HG03039 (cell line): Measurements from ENCODE around the gene TNNC1.

Source experiments
- ATAC-seq: cut with Tn5 transposase; IDR thresholded peaks from one replicate; pipeline ENCODE4 v1.9.1; 2021; ENCODE audit warnings: mild to moderate bottlenecking, moderate library complexity; ENCODE audit not compliant: unreplicated experiment

The TNNC1 gene

GRCh38 chr3:52432225-52432624, 21.6 kb downstream of the TNNC1 start:
- no peak for ATAC-seq

DNA sequence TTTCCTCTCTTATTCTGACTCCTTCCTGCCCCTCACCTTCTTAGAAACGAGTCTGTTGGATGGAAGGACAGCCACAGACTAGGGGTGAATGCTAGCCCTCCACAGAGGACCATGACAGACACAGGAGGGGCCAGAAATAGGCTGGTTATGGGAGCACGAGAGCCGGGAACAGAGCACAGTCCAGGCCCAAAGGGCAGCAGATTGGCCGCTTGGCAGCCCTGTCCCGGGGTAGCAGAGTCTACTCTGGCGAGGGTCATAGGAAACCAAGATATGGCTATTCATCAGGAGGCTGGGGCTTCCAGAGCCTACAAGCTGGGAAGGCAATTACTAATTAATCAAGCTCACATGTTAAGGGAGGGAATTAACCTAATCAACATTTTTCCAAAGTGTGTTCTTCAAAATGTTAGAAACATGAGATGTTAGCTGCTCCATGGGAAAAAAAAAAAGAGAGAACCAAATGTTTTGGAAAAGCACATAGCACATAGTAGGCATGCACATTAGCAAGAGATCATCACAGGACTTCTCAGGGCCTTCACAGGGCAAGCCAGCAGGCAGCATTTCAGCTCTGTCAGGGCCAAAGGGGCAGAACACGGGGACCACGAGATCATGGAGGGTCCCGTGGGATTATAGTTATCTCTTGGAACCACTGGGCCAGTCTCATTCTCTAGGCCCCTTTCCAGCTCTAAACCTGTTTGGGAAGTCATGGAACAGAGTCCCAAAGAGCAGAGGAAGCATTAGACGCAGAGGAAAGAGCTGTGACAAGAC, 22.2 kb downstream of the TNNC1 start:
- no peak for ATAC-seq

DNA sequence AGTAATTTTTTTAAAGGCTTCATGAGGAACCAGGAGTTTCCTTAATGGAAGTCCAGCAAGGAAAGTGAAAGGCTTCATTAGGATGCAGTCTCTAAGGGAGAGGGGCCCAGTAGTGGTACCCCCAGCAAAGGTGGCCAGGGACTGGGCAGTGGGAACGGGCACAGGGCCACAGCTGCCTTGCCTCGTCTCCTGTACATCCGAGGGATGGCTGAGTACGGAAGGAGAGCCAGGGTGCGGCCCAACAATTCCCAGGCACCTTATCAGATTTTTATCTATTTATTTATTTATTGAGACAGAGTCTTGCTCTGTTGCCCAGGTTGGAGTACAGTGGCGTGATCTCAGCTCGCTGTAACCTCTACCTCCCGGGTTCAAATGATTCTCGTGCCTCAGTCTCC, 23.4 kb downstream of the TNNC1 start:
- ATAC-seq = no peak

DNA sequence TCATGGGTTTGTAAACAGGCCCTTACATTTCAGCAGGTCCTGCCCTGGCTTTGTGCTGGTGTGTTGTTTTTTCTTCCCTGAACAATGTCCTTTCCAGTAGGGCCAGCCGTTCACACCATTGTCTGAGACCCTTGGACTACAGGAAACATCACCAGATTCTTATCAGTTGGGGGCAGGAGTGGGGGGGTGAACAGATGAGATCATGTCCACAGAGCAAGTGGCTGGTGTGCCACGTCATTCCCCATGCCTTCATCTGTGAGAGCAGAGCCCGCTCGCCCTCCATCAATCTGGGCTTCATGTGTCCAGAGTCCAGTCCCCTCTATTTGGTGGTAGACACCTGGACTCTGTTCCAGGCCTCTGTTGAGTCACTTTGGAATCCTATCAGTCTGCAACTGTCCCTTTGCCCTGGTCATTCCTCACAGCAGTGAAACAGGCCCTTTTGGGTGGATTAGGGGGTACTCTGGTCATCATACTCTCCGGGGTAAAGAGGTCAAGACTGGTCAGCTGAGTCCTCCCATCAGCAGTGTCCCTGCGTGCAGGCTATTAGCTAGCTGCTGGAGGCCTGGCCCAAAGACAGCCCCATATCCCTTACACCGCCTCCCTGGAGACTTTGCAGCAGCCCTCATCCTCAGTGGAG, 23.9 kb downstream of the TNNC1 start:
- ATAC-seq = no peak

GRCh38 chr3:52429031-52429430, 24.8 kb downstream of the TNNC1 start:
- ATAC-seq = no peak

- ATAC-seq = no peak
Measured at GRCh38 chr3:52428151-52429005, 25.5 kb downstream of the TNNC1 start.

- ATAC-seq = no peak
Measured at GRCh38 chr3:52423173-52423572, 30.7 kb downstream of the TNNC1 start.

DNA sequence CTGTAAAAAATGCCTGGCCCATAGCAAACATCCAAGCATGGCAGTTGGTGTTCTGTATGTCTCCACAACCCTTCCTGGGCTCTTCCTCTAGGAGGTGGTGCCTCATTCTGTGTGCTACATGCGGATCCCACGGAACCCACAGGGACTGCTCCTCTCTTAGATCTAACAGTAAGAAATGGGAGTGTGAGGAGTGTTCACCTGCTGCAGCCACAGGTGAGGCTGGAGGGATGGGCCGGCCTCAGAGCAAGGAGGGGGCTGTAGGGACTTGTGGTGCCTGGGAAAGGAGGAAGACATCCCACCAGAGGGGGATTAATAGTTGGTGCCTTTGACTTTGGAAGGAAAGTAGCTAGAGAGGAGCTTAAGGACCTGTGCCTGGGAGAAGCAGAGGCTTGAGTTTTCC, 31.2 kb downstream of the TNNC1 start:
- ATAC-seq = no peak

- no peak for ATAC-seq
Measured at GRCh38 chr3:52420388-52420787, 33.5 kb downstream of the TNNC1 start.

GRCh38 chr3:52415800-52416199, 38.0 kb downstream of the TNNC1 start:
- ATAC-seq = no peak

- no peak for ATAC-seq
Measured at GRCh38 chr3:52408466-52408865, 45.4 kb downstream of the TNNC1 start.

GRCh38 chr3:52407779-52408178, 46.1 kb downstream of the TNNC1 start:
- ATAC-seq = no peak

DNA sequence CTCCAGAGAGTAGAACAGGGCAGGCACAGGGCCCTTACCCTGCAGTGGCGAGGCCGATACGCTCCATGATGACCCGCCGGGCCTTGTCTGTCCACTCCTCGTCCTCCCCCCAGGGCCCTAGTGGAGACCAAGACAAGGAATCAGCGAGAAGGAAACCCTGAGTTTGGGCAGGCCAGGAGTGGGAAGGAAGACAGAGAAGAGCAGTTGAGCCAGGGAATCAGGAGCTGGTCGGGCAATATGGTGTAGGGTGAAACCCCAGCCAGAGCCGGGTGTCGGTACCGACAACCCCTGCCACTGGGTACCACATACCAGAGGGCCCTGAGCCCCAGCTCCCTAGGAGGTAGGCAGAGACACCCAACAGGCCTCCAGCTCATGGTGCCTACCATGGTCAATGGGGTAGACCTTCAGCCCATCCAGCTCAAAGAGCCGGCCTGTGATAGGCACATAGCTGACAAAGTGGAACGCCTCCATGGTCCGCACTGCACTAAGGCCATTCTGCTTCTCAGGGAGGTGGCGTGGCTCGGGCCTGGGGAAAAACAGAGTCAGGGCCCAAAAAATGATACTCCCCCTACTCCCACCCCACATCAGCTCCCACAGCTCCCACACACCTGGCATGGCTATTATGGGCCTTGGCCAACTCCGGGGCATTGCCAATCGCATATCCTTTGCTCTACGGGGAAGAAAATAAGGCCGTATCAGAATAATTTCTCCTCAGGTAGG, 46.9 kb downstream of the TNNC1 start:
- ATAC-seq = no peak

DNA sequence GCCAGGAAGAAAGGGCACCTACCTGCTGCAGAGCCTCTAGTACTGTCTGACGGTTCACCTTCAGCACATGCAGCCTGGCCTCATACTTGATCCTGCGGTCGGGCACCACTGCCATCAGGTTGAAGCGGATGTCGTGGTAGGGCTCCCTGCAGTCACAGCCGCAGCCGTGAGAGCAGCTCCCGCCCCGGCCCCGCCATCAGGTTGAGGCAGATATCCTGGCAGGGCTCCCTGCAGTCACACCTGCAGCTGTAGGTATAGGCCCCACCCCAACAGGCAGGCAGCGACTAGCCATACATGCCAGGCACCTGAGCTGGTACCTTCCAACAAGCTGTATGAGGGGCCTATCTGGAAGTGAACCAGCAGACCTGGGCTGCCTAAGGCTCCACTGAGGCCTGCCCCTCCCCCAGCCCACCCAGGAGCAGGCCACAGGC, 47.6 kb downstream of the TNNC1 start:
- ATAC-seq = no peak

DNA sequence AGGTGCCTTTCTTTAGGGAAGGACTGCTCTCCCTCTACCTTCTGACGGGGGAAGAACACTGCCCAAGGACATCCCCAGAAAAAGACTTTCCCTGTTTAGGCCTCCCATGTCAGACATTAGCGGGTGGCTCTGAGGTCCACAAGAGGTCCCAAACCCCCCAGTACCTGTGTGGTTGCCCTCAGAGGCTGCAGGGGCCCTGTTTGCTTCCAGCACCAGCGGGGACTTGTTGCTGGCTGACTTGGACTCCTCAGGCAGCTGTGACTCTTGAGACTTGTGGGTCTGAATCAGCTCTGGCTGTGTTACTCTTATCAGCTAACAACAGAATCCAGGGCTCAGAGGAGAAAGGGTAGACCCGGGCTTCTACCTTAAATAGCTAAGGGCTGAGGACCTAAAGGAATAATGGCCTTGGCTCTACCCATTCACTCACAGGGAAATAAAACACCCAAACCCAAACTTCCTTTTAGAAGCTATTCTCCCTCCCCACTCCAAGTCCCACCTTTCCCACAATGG, 48.2 kb downstream of the TNNC1 start:
- ATAC-seq = no peak

DNA sequence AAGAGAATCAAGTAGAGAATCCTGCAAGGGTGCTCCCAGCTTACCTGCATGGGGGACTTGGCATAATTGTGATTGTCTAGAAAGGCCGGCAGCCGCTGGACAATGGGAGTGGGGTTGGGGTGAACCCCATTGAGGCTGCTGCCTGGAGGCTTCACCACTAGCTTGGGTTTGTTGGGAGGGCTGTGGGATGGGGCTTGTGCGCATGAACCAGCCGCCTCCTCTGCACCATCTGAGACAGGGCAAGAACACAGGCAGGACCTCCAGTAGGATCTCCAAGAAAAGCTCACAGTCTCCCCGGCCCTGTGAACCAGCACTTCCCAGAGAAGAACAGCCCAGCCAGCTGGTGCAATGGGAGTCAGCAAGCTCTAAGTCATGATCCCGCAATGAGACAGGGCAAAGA, 48.8 kb downstream of the TNNC1 start:
- no peak for ATAC-seq

- no peak for ATAC-seq
Measured at GRCh38 chr3:52404391-52404790, 49.5 kb downstream of the TNNC1 start.

DNA sequence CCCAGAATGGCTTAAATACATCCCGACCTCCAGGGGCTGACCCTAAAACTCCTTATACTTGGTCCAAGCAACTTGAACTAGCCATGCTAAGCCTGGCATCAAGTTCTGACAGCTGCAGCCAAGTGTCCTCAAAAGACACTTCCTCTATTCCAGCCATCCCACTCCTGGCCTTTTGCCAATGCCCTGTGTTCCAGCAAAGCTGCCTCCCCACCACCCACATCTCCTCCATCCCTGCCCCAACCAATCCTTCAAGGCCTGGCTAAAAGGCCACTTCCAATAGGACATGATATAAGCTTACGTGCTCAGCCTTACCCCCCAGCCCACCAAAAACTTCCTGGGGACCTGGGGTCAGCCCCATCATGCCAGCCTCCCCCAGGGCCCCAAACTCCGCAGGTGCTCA, 49.9 kb downstream of the TNNC1 start:
- no peak for ATAC-seq

DNA sequence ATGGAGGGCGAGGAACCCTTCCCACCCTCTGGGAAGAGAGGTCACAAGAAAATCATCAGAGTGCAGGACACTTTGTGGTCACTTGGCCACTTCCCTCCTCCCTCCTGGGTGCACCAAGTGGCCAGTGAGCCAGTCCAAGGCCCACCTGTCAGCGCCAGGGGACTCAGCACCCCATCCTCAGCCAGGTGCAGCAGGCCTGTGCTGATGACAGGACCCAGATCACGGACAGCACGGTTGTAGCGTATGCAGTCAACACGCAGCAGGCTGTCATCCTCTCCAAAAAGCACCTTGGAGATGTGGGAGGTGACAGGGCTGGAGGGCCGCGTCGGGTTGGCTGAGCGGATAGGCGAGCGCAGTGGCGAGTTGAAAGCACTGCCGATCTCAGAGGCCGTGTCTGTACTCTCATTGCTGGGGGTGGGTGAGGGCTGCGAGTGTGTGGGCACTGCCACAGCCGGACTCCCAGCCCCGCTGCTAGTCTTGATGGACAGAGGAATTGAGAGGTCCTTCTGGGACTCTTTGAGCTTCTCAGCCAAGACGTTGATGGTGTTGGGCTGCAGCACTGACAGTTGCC, 50.5 kb downstream of the TNNC1 start:
- no peak for ATAC-seq

DNA sequence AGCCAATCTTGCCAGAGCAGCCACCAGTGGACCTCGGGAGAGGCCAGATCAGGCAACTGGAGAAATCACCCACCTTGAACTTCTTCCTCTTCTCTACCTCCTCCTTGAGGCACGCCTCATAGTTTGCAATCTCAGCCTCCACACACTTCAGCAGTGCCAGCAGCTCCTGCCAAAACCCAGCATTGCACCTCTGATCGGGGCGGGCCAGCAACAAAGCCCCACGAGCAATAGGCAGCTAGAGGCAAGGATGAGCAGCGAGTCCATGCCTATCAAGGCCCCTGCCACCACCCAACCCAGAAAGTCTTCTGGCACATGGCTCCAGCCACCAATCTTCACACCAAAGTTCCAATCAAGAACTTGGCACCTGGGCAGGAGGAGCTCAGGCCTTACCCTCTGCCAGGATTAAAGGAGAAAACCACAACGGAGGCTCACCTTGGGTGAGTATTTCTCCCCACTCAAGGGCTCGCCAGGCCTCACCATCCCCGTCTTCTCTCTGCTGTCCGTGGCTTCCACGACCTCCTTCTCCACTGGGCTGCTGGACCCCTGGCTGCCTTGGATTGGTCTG, 51.1 kb downstream of the TNNC1 start:
- ATAC-seq = no peak
